22Rv1 (cell line): Measurements from ENCODE around the gene DENND2C.

Experiments
- CTCF ChIP-seq: fragments of 450-650 bp; IDR thresholded peaks from 2 replicates; pipeline ENCODE4 v1.5.1; 2017; ENCODE audit warnings: mild to moderate bottlenecking
- ZFX ChIP-seq: fragments of 450-650 bp; IDR thresholded peaks from 2 replicates; pipeline ENCODE4 v1.6.1; 2017; ENCODE audit warnings: antibody characterized with exemption, borderline replicate concordance

GRCh38 chr1:114589122-114589521 lies 80.7 kb downstream of the DENND2C start:
- TF ChIP-seq CTCF (no peak), ZFX (no peak)
